Fibroblast of lung (primary cell): ENCODE data around the gene TMEM131.

Experiments
- CTCF ChIP-seq, 2 donors: IDR thresholded peaks in 1 of 2; conservative IDR thresholded peaks in 1 of 2; 1 replicate in 1 of 2; 2 replicates in 1 of 2; pipeline ENCODE4 v1.5.1; 2011 to 2012; ENCODE audit warnings: low read length in 2 of 2, control low read depth in 1 of 2, inconsistent platforms in 1 of 2, low read depth in 1 of 2, mild to moderate bottlenecking in 1 of 2
- EZH2 ChIP-seq: IDR thresholded peaks from 2 replicates; pipeline ENCODE4 v1.5.1; 2012; ENCODE audit warnings: low read length, control low read depth, mild to moderate bottlenecking; ENCODE audit errors: missing control alignments

GRCh38 chr2:97747285-97747684 is 248.5 kb downstream of the TMEM131 start:
- TF ChIP-seq CTCF (conservative IDR thresholded peaks at IDR 0.05 in 1 of 2, IDR thresholded peaks at IDR 0.05 in 1 of 2; ENCODE audit: low read depth in 1 of 2, low read length in 2 of 2) (no peak), EZH2 (no peak)
